Activated T-helper 2 cell treated with anti-CD3 and anti-CD28 coated beads, Interferon-gamma antibody, Interleukin-2, Interleukin-4, amounts not matched to agents 10 μg/mL and 5 μg/mL and 100 μg/mL, durations not matched to agents 14 hours and 24 hours and 36 hours (primary cell): ENCODE measurements around the gene DCAF5. TPM values are rescaled to one million over a fixed set of nuclear protein-coding genes. Genes with fewer than 3 reads are reported as not detected.

Experiments
- DNase-seq: peaks from one replicate; pipeline ENCODE4 v3.0.0; 2021; ENCODE audit warnings: low spot score
- H3K27ac Mint-ChIP-seq: one replicate; pipeline ENCODE4 v1.8.0; 2021; ENCODE audit warnings: mixed read lengths
- H3K27me3 Mint-ChIP-seq: one replicate; pipeline ENCODE4 v1.8.0; 2021; ENCODE audit warnings: low read depth, mixed read lengths
- H3K36me3 Mint-ChIP-seq: one replicate; pipeline ENCODE4 v1.8.0; 2021; ENCODE audit warnings: low read depth, mixed read lengths
- H3K4me1 Mint-ChIP-seq: one replicate; pipeline ENCODE4 v1.8.0; 2021; ENCODE audit warnings: low read depth, mixed read lengths
- H3K4me3 Mint-ChIP-seq: one replicate; pipeline ENCODE4 v1.8.0; 2021; ENCODE audit warnings: low read depth, mild to moderate bottlenecking, moderate library complexity, mixed read lengths
- H3K9me3 Mint-ChIP-seq: one replicate; pipeline ENCODE4 v1.8.0; 2021; ENCODE audit warnings: mixed read lengths
- intact Hi-C: fragments of 100-400 bp; cut with micrococcal nuclease; formaldehyde crosslinking; loops from one replicate; pipeline ENCODE4 v1.15.1; 2023
- total RNA-seq: library from RNA; stranded (reverse); gene quantifications from 2 replicates; pipeline ENCODE4 v1.2.3, GENCODE V29; 2022

DCAF5 gene
- total RNA-seq, 1 donor from 2014 or later: 30.4 TPM

GRCh38 chr14:69107407-69108003 lies 45.4 kb downstream of the DCAF5 start:
- intact Hi-C loops: loop anchor here (1.0 kb wide), 2 partner anchors 196 to 244 kb away; no protein-coding TSS in a partner anchor
- H3K27ac Mint-ChIP-seq: no peak overlapping the region
- H3K27me3 Mint-ChIP-seq: no peaks in the 10 kb centered on the region
- peaks cover 28% of the 10 kb centered on the region for H3K36me3 Mint-ChIP-seq
- H3K4me3 Mint-ChIP-seq: no peak overlapping the region
- DNase-seq: no peak
- no peaks in the 10 kb centered on the region for H3K9me3 Mint-ChIP-seq
- peaks cover under 1% of the 10 kb centered on the region for H3K4me1 Mint-ChIP-seq

GRCh38 chr14:69106451-69106850 lies 46.5 kb downstream of the DCAF5 start:
- Mint-ChIP-seq H3K4me1 (peaks cover 1% of the 10 kb centered on the region), H3K27me3 (no peaks in the 10 kb centered on the region), H3K27ac (no peak overlapping the region), H3K4me3 (no peak overlapping the region), H3K9me3 (no peaks in the 10 kb centered on the region), H3K36me3 (peaks cover 30% of the 10 kb centered on the region)
- no peak for DNase-seq
- intact Hi-C loops: no loop called here

DNA sequence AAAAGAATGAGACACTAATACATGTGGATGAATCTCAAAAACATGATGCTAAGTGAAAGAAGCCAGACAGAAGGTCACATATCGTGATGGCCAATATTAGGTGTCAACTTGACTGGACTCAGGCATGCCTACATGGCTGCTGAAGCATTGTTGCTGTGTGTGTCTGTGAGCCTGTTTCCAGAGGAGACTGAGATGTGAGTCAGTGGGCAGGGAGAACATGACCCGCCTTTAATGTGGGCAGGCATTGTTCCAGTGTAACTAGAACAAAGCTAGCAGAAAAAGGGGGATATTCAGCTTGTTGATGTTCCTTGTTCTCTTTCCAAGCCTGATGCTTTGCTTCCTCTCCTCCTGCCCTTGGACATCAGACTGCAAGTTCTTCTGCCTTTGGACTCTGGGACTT lies 47.6 kb downstream of the DCAF5 start:
- intact Hi-C loops: no loop called here
- no peak overlapping the region for H3K4me3 Mint-ChIP-seq
- H3K4me1 Mint-ChIP-seq: peaks cover 8% of the 10 kb centered on the region
- no peaks in the 10 kb centered on the region for H3K9me3 Mint-ChIP-seq
- no peaks in the 10 kb centered on the region for H3K27me3 Mint-ChIP-seq
- H3K36me3 Mint-ChIP-seq: peaks cover 23% of the 10 kb centered on the region
- H3K27ac Mint-ChIP-seq: no peak overlapping the region
- DNase-seq: no peak

GRCh38 chr14:69101331-69101826 lies 51.5 kb downstream of the DCAF5 start:
- peaks cover 8% of the 10 kb centered on the region for H3K4me1 Mint-ChIP-seq
- no peaks in the 10 kb centered on the region for H3K27me3 Mint-ChIP-seq
- H3K9me3 Mint-ChIP-seq: no peaks in the 10 kb centered on the region
- intact Hi-C loops: loop anchor here (2.0 kb wide), 1 partner anchor 125 kb away; no protein-coding TSS in a partner anchor
- DNase-seq: no peak
- peaks cover 17% of the 10 kb centered on the region for H3K36me3 Mint-ChIP-seq
- H3K4me3 Mint-ChIP-seq: no peak overlapping the region
- H3K27ac Mint-ChIP-seq: peak overlapping the region; percentile 24

DNA sequence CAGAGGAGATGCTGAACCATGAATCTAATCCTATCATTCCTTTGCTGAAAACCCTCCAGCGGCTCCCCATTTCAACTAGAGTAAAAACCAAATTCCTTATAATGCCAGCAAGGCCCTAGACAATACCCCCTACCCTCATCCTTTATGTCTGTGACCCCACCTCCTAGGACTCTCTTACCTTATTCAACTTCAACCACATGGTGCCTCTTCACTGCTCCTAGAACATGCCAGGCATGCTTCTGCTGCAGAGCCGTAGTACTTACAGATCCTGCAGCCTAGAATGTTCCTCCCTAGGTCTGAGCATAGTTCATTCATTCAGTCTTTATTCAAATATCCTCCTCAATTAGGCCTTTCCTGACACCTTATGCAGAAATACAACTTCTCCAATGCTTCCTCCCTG lies 54.9 kb downstream of the DCAF5 start:
- Mint-ChIP-seq H3K36me3 (peaks cover 16% of the 10 kb centered on the region), H3K27ac (no peak overlapping the region), H3K4me3 (no peak overlapping the region), H3K27me3 (no peaks in the 10 kb centered on the region), H3K4me1 (peaks cover 18% of the 10 kb centered on the region), H3K9me3 (no peaks in the 10 kb centered on the region)
- intact Hi-C loops: no loop called here
- no peak for DNase-seq

DNA sequence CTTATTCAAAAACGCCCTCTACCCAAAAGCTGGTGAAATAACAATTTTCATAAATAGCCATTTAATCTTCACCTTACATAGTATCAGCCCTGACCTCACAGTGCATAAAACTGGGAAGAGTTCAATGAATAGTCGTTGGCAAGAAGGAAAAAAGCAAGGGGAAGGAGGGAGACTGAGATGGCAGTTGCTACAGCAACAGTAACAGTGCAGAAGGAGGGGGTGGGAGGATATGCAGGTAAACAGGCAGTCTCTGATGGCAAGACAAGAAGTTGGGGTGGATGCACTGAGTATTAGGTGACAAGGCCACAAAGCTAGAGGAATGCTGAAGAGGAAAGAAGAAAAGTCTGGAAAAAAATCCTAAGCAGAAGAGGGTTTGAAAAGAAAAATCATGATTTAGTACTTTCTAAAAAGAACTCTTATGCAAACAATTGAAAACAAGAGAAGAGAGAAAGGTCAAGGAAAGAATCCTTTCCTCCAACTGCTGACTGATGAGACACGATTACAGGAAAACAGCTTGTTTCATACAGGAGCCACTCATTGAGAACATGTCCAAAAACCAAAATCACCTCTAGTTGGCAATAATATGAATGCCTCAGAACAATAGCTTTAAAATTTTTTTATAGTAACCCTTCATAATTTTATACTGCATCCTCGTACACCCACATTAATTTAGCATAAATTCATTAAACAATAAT lies 56.0 kb downstream of the DCAF5 start:
- Mint-ChIP-seq H3K36me3 (peaks cover 13% of the 10 kb centered on the region), H3K4me1 (peaks cover 20% of the 10 kb centered on the region), H3K27me3 (no peaks in the 10 kb centered on the region), H3K9me3 (no peaks in the 10 kb centered on the region), H3K4me3 (no peak overlapping the region), H3K27ac (no peak overlapping the region)
- intact Hi-C loops: no loop called here
- DNase-seq: no peak

DNA sequence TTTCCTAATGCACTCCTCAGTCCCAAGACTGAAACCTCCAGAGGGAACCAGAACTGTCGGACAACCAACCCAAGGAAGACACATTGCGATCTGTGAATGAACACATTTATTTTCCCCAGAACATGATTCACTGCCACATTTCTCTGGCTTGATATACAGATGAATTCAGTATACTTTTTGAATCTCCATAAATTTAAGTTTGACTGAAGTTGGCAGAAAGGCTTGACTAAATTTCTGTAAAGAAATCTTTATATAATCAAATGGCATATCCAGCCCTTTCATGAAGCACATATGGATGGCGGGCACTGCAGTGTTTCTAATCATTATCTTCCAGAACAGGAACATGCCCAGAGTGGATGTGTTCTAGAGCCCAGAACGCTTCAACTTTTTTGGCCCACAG lies 56.7 kb downstream of the DCAF5 start:
- H3K9me3 Mint-ChIP-seq: no peaks in the 10 kb centered on the region
- intact Hi-C loops: no loop called here
- no peaks in the 10 kb centered on the region for H3K27me3 Mint-ChIP-seq
- H3K4me1 Mint-ChIP-seq: peaks cover 18% of the 10 kb centered on the region
- H3K36me3 Mint-ChIP-seq: peaks cover 17% of the 10 kb centered on the region
- H3K27ac Mint-ChIP-seq: no peak overlapping the region
- no peak for DNase-seq
- no peak overlapping the region for H3K4me3 Mint-ChIP-seq

DNA sequence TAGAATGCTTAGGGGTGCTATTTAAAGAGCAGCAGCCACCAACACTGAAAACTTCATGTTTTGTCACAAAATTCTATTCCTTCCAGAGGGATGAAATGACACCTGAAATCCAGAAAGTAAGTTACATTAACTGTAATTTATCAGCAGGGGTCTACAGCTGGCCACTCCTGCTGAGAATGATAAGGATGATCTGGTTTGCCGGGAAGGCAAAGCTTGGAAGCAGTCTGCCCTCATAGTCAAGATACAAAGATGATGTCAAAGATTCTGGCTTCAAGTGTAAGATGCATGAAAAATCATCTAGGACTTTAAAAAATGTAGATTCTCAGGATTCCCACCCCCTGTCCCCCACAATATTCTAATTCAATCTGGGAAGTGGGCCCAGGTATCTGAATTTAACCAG lies 58.4 kb downstream of the DCAF5 start:
- H3K4me1 Mint-ChIP-seq: peaks cover 13% of the 10 kb centered on the region
- H3K9me3 Mint-ChIP-seq: no peaks in the 10 kb centered on the region

GRCh38 chr14:69093631-69094421 lies 59.1 kb downstream of the DCAF5 start:
- peaks cover 16% of the 10 kb centered on the region for H3K4me1 Mint-ChIP-seq
- peaks cover 25% of the 10 kb centered on the region for H3K36me3 Mint-ChIP-seq
- H3K27ac Mint-ChIP-seq: no peak overlapping the region
- no peak overlapping the region for H3K4me3 Mint-ChIP-seq
- no peaks in the 10 kb centered on the region for H3K27me3 Mint-ChIP-seq
- H3K9me3 Mint-ChIP-seq: no peaks in the 10 kb centered on the region
- intact Hi-C loops: loop anchor here (5.0 kb wide), 2 partner anchors 37 to 232 kb away; no protein-coding TSS in a partner anchor
- DNase-seq: no peak

More for the DNA sequence above, 58.4 kb downstream of the DCAF5 start:
- no peaks in the 10 kb centered on the region for H3K27me3 Mint-ChIP-seq
- intact Hi-C loops: loop anchor here (5.0 kb wide), 2 partner anchors 37 to 232 kb away; no protein-coding TSS in a partner anchor
- H3K4me3 Mint-ChIP-seq: no peak overlapping the region
- H3K27ac Mint-ChIP-seq: no peak overlapping the region
- no peak for DNase-seq
- peaks cover 25% of the 10 kb centered on the region for H3K36me3 Mint-ChIP-seq

- no peak overlapping the region for H3K4me3 Mint-ChIP-seq
- H3K36me3 Mint-ChIP-seq: peaks cover 25% of the 10 kb centered on the region
- intact Hi-C loops: loop anchor here (5.0 kb wide), 2 partner anchors 36 to 231 kb away; no protein-coding TSS in a partner anchor
- H3K4me1 Mint-ChIP-seq: peaks cover 16% of the 10 kb centered on the region
- H3K27ac Mint-ChIP-seq: peak overlapping the region; percentile 56
- no peaks in the 10 kb centered on the region for H3K27me3 Mint-ChIP-seq
- H3K9me3 Mint-ChIP-seq: no peaks in the 10 kb centered on the region
- DNase-seq: no peak
Measured at GRCh38 chr14:69092840-69093422, 60.0 kb downstream of the DCAF5 start.

DNA sequence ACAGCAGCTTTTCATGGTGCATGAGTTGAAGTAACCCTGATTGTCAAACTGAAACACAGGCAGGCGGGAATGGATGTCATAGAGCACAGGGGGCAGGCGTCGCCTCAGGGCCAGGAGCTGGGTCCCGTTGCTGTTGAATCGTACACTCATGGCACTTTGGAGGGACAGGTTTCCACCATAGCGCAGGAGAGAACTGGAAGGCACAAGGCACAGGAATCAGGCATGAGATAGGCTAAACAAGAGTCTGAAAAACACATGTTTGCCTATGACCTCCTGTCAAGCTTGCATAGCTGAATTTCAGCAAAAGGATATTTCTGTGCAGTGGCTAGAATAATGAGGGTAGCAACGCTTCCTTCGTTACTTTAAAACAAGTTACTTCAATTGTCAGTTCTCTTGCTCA lies 61.2 kb downstream of the DCAF5 start:
- Mint-ChIP-seq H3K4me1 (peaks cover 16% of the 10 kb centered on the region), H3K36me3 (peaks cover 26% of the 10 kb centered on the region), H3K9me3 (no peaks in the 10 kb centered on the region), H3K27me3 (no peaks in the 10 kb centered on the region), H3K27ac (no peak overlapping the region), H3K4me3 (no peak overlapping the region)
- intact Hi-C loops: loop anchor here (5.0 kb wide), 2 partner anchors 34 to 229 kb away; no protein-coding TSS in a partner anchor
- no peak for DNase-seq

GRCh38 chr14:69091006-69091405 lies 61.9 kb downstream of the DCAF5 start:
- H3K36me3 Mint-ChIP-seq: peaks cover 29% of the 10 kb centered on the region
- intact Hi-C loops: loop anchor here (5.0 kb wide), 2 partner anchors 34 to 229 kb away; no protein-coding TSS in a partner anchor
- no peaks in the 10 kb centered on the region for H3K9me3 Mint-ChIP-seq
- no peak overlapping the region for H3K4me3 Mint-ChIP-seq
- peaks cover 16% of the 10 kb centered on the region for H3K4me1 Mint-ChIP-seq
- no peak for DNase-seq
- no peak overlapping the region for H3K27ac Mint-ChIP-seq
- no peaks in the 10 kb centered on the region for H3K27me3 Mint-ChIP-seq
